Tibial artery (tissue), 4 donors: ENCODE results near the gene INHBE.
"Not testable (repeated sequence)": the region's sequence is repeated elsewhere in the genome, so short reads cannot be mapped to it uniquely, and the experiment has no call there.

Source experiments
- DNase-seq, 2 donors: peaks; one replicate each; pipeline ENCODE4 v3.0.0-alpha.2; 2019
- H3K27ac ChIP-seq, 2 donors: fragments of 200-600 bp; sonication (generic) in 1 of 2; 1 replicate in 1 of 2; 2 replicates in 1 of 2; pipeline ENCODE4 v1.5.1; 2018 to 2019; ENCODE audit warnings: mild to moderate bottlenecking in 1 of 2
- H3K27me3 ChIP-seq, 2 donors: fragments of 200-600 bp; sonication (generic) in 1 of 2; one replicate each; pipeline versions ENCODE4 v1.5.1 to v1.6.0; 2016 to 2019
- H3K36me3 ChIP-seq, 3 donors: fragments of 200-600 bp; sonication (generic) in 2 of 3; one replicate each; pipeline ENCODE4 v1.5.1; 2016 to 2019; ENCODE audit warnings: mild to moderate bottlenecking in 2 of 3
- H3K4me1 ChIP-seq, 4 donors: fragments of 200-600 bp; sonication (generic) in 2 of 4; 1 replicate in 3 of 4; 2 replicates in 1 of 4; pipeline ENCODE4 v1.5.1; 2016 to 2019
- H3K4me3 ChIP-seq, 2 donors: fragments of 200-600 bp; sonication (generic) in 1 of 2; 1 replicate in 1 of 2; 2 replicates in 1 of 2; pipeline ENCODE4 v1.5.1; 2018 to 2019; ENCODE audit warnings: mild to moderate bottlenecking in 2 of 2
- H3K9me3 ChIP-seq, 3 donors: fragments of 200-600 bp; sonication (generic) in 1 of 3; one replicate each; pipeline ENCODE4 v1.5.1; 2016 to 2019
- intact Hi-C: fragments of 100-400 bp; cut with DNase I; formaldehyde crosslinking; loops from one replicate; pipeline ENCODE4 v1.15.0; 2023; ENCODE audit warnings: low total_unique reads
- TF ChIP-seq, protein P1 (sequence below), 2 experiments: fragments of 200-600 bp in 1 of 2; fragments of 450-650 bp in 1 of 2; IDR thresholded peaks; one replicate each; pipeline ENCODE4 v1.5.1; 2017 to 2019; ENCODE audit warnings: antibody characterized with exemption in 2 of 2, mild to moderate bottlenecking in 1 of 2, moderate library complexity in 1 of 2

INHBE gene

DNA sequence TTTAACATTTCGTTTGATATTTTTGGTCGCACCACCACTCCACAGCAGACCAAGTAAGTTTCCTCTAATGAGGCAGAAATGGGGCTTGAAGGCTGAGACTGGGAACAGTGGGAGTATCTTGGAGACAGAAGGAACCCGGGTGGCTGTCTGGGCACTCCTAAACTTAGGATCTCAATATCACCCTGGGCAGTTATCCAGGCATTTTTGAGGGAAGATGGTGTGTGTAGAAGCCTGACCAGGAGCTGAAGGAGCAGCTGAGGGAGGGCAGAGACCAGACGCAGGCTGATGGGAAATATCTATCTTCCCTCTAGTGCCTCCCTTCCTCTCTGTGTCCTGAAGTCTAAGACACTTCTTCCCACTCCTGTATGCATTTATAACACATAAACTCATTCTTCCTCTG, 43.5 kb downstream of the INHBE start:
- intact Hi-C loops = no loop called here
- H3K4me3 ChIP-seq = no peak overlapping the region
- TF ChIP-seq, protein P1, sequence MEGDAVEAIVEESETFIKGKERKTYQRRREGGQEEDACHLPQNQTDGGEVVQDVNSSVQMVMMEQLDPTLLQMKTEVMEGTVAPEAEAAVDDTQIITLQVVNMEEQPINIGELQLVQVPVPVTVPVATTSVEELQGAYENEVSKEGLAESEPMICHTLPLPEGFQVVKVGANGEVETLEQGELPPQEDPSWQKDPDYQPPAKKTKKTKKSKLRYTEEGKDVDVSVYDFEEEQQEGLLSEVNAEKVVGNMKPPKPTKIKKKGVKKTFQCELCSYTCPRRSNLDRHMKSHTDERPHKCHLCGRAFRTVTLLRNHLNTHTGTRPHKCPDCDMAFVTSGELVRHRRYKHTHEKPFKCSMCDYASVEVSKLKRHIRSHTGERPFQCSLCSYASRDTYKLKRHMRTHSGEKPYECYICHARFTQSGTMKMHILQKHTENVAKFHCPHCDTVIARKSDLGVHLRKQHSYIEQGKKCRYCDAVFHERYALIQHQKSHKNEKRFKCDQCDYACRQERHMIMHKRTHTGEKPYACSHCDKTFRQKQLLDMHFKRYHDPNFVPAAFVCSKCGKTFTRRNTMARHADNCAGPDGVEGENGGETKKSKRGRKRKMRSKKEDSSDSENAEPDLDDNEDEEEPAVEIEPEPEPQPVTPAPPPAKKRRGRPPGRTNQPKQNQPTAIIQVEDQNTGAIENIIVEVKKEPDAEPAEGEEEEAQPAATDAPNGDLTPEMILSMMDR (IDR thresholded peaks at IDR 0.05) = no peak
- no peaks in the 10 kb centered on the region for H3K4me1 ChIP-seq
- H3K9me3 ChIP-seq = no peaks in the 10 kb centered on the region
- H3K27ac ChIP-seq = no peak overlapping the region
- H3K36me3 ChIP-seq = peaks cover 58 to 82% (median 79%) of the 10 kb centered on the region in 3 donors
- DNase-seq = no peak
- H3K27me3 ChIP-seq = no peaks in the 10 kb centered on the region

DNA sequence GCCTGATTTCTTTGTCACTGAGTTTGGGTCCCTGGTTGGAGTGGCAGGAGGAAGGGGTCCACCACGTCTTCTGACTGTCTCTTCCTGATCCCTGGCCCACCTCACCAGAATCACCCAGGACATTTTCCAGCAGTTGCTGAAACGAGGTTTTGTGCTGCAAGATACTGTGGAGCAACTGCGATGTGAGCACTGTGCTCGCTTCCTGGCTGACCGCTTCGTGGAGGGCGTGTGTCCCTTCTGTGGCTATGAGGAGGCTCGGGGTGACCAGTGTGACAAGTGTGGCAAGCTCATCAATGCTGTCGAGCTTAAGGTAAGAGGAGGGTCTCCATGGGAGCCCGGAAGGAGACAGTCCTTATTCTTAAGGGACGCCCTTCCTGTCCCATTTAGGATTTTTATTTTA, 45.1 kb downstream of the INHBE start:
- intact Hi-C loops = no loop called here
- H3K27ac ChIP-seq = no peak overlapping the region
- DNase-seq = no peak
- H3K4me1 ChIP-seq = no peaks in the 10 kb centered on the region
- TF ChIP-seq, protein P1 (IDR thresholded peaks at IDR 0.05) = no peak
- H3K36me3 ChIP-seq = peaks cover 70 to 94% (median 85%) of the 10 kb centered on the region in 3 donors
- H3K9me3 ChIP-seq = no peaks in the 10 kb centered on the region
- H3K4me3 ChIP-seq = no peak overlapping the region
- no peaks in the 10 kb centered on the region for H3K27me3 ChIP-seq

DNA sequence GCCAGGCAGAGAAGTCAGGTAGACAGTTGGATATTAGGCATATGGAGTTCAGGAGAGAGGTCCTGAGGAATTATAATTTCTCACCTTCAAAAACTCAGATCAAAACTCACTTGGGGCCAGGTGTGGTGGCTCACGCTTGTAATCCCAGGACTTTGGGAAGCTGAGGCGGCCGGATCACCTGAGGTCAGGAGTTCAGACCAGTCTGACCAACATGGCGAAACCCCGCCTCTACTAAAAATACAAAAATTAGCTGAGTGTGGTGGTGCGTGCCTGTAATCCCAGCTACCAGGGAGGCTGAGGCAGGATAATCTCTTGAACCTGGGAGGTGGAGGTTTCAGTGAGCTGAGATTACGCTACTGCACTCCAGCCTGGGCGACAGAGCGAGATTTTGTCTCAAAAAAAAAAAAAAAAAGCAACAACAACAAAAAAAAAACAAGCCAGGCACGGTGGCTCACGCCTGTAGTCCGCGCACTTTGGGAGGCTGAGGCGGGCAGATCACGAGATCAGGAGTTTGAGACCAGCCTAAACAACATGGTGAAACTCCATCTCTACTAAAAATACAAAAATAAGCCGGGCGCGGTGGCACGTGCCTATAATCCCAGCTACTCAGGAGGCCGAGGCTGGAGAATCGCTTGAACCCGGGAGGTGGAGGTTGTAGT, 47.3 kb downstream of the INHBE start:
- H3K9me3 ChIP-seq, H3K27me3 ChIP-seq, H3K4me1 ChIP-seq, intact Hi-C loops, DNase-seq, H3K27ac ChIP-seq, H3K4me3 ChIP-seq: not testable (repeated sequence)
- H3K36me3 ChIP-seq = peaks cover 77 to 93% (median 81%) of the 10 kb centered on the region in 3 donors

DNA sequence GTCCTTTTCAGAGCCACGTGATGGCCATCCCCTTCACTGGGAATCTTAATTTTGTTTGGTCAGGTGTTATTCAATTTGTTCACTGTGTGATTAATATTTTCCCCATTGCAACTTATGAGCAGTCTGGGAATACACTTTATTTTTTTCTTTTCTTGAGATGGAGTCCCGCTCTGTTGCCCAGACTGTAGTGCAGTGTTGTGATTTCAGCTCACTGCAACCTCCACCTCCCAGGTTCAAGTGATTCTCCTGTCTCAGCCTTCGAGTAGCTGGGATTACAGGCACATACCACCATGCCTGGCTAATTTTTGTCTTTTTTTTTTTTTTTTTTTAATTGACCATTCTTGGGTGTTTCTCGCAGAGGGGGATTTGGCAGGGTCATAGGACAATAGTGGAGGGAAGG, 51.4 kb downstream of the INHBE start:
- H3K27ac ChIP-seq, H3K4me1 ChIP-seq, intact Hi-C loops, H3K27me3 ChIP-seq, H3K4me3 ChIP-seq, DNase-seq, H3K9me3 ChIP-seq: not testable (repeated sequence)
- H3K36me3 ChIP-seq = peaks cover 59 to 92% (median 75%) of the 10 kb centered on the region in 3 donors
